Mucosa of rectum (tissue), 2 donors: ENCODE data around the gene TMC4.
"Not testable (repeated sequence)": the region's sequence is repeated elsewhere in the genome, so short reads cannot be mapped to it uniquely, and the experiment has no call there.

Experiments used
- H3K27ac ChIP-seq, 2 donors: one replicate each; pipeline ENCODE4 v1.7.0; 2013; ENCODE audit warnings: inconsistent platforms in 2 of 2, low read depth in 2 of 2, low read length in 2 of 2
- H3K27me3 ChIP-seq, 2 donors: one replicate each; pipeline ENCODE4 v1.7.0; 2013; ENCODE audit warnings: low read length in 2 of 2; ENCODE audit not compliant: control insufficient read depth in 2 of 2, insufficient read depth in 2 of 2
- H3K36me3 ChIP-seq, 2 donors: one replicate each; pipeline ENCODE4 v1.7.0; 2013; ENCODE audit warnings: low read length in 2 of 2; ENCODE audit not compliant: control insufficient read depth in 2 of 2, insufficient read depth in 2 of 2
- H3K4me1 ChIP-seq, 2 donors: one replicate each; pipeline ENCODE4 v1.7.0; 2013; ENCODE audit warnings: low read length in 2 of 2, mild to moderate bottlenecking in 1 of 2; ENCODE audit not compliant: control insufficient read depth in 2 of 2, insufficient read depth in 2 of 2
- H3K4me3 ChIP-seq, 2 donors: one replicate each; pipeline ENCODE4 v1.7.0; 2013; ENCODE audit warnings: low read length in 2 of 2
- H3K9ac ChIP-seq, 2 donors: one replicate each; pipeline ENCODE4 v1.7.0; 2013; ENCODE audit warnings: low read length in 2 of 2, low read depth in 1 of 2, mild to moderate bottlenecking in 1 of 2
- H3K9me3 ChIP-seq, 2 donors: one replicate each; pipeline ENCODE4 v1.7.0; 2013; ENCODE audit warnings: low read length in 2 of 2; ENCODE audit not compliant: control insufficient read depth in 2 of 2
- donor health status: healthy.
- donor health status: Normal muscosa, but diverticular disease.

The TMC4 gene

DNA sequence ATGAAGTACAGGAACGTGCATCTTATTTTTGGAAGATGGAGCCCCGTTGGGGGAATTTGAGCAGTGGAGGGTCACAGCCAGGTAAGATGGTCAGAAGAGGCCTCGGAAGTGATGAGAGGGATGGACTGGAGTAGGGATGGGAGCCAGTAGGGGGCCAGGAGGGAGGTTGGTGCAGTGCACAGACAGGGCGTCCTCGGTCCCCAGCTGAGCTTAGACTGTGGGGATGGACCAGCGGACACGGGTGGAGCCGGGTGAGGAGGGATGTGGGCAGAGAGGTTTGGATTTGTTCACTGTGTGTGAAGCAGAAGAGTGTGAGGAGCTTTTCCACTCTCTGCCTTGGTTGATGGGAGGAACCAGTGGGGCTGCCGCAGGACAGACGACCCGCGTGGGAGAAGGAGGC is 38.3 kb upstream of the TMC4 start:
- H3K27ac ChIP-seq: peak overlapping the region; percentile 82 to 87
- peak overlapping the region; percentile 44 to 47 for H3K9ac ChIP-seq
- H3K4me1 ChIP-seq: peaks cover 33 to 50% of the 10 kb centered on the region in 2 donors

DNA sequence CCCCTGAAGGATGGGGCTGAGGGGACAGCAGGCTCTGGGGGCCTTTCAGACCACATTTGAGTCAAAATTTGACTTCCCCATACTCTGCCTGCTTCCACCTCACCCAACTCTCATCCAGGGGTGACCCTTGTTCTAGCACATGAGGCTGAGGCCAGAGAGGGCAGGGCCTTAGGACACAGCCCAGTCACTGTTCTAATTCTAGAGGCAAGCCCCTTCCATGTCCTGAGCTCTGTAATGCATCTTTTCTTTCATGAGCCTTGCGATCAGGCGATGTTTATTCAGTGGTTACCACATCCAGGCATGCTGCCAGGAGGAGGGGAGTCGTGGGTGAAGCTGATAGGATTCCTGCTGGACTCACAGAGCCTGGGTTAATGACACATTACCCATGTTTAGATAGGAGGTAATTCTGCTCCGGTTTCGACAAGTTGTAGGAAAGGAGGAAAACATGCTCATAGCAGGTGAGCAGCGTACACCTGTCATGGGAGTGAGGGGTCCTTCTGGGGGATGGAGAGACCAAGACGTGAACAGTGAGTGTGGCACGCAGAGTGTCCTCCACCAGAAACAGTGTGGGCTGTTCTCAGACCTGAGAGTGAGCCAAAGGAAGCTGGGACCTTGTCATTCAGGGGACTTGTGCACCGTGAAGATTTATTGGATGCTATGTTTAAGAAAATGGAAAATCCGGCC is 37.0 kb upstream of the TMC4 start:
- peaks cover 24 to 34% of the 10 kb centered on the region in 2 donors for H3K36me3 ChIP-seq
- H3K4me3 ChIP-seq: peak overlapping the region in 1 of 2 donors; percentile 53
- H3K4me1 ChIP-seq: peaks cover 36 to 59% of the 10 kb centered on the region in 2 donors
- no peaks in the 10 kb centered on the region for H3K27me3 ChIP-seq
- H3K9me3 ChIP-seq: no peaks in the 10 kb centered on the region
- H3K9ac ChIP-seq: peak overlapping the region; percentile 58 to 69
- peak overlapping the region; percentile 82 to 87 for H3K27ac ChIP-seq

More for the DNA sequence above, 38.3 kb upstream of the TMC4 start:
- H3K4me3 ChIP-seq: peak overlapping the region in 1 of 2 donors; percentile 53
- no peaks in the 10 kb centered on the region for H3K27me3 ChIP-seq
- peaks cover 15 to 21% of the 10 kb centered on the region in 2 donors for H3K36me3 ChIP-seq
- no peaks in the 10 kb centered on the region for H3K9me3 ChIP-seq

GRCh38 chr19:54209058-54209810 is 36.3 kb upstream of the TMC4 start:
- peaks cover 26 to 41% of the 10 kb centered on the region in 2 donors for H3K36me3 ChIP-seq
- no peaks in the 10 kb centered on the region for H3K27me3 ChIP-seq
- H3K4me1 ChIP-seq: peaks cover 36 to 61% of the 10 kb centered on the region in 2 donors
- peak overlapping the region; percentile 49 to 69 for H3K9ac ChIP-seq
- H3K27ac ChIP-seq: peak overlapping the region; percentile 82 to 87
- no peaks in the 10 kb centered on the region for H3K9me3 ChIP-seq
- peak overlapping the region in 1 of 2 donors; percentile 24 for H3K4me3 ChIP-seq

GRCh38 chr19:54208784-54209057 is 35.8 kb upstream of the TMC4 start:
- peaks cover 36 to 61% of the 10 kb centered on the region in 2 donors for H3K4me1 ChIP-seq
- H3K27me3 ChIP-seq: no peaks in the 10 kb centered on the region
- H3K9ac ChIP-seq: peak overlapping the region in 1 of 2 donors; percentile 69

DNA sequence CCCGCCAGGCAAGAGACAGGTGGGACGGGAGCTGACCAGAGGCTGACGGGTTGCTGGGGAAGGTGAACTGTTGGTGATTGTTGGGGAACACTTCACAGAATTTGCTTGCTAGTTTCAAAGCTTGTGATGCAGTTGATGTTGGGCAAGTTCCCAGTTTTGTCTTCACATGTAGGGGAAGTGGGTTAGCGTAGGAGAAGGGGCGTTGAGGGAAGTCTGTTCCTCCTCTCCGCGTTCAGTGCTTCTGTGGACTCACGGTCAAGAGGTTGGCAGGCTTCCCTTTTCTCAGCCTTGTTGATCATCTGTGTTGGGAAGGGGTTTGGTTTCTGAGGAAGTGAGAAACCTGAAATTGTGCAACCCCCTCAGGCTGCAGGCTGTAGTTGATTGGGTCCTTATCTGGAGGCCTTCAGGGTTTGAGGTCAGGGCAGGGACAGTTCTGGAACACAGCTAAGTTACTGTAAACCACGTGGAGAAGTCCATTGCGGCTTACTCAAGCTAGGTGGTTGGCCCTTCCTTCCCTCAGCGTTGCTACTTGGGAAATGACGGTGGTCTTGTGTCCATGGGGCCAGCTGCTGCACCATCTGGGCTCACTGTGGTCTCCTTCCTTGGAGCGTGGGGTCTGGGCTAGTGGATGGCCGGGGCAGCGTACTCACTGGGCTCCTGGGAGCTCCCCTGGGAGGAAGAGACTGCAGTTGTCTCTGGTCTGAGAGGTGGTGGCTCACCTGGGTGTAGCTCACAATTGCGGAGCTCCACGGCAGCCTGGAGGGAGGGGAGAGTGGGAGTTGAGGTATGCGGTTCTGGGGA is 35.2 kb upstream of the TMC4 start:
- Histone ChIP-seq H3K27ac (peak overlapping the region; percentile 82 to 87), H3K4me3 (no peak overlapping the region), H3K27me3 (no peaks in the 10 kb centered on the region), H3K4me1 (peaks cover 39 to 66% of the 10 kb centered on the region in 2 donors), H3K36me3 (peaks cover 29 to 47% of the 10 kb centered on the region in 2 donors), H3K9me3 (no peaks in the 10 kb centered on the region), H3K9ac (no peak overlapping the region)

More at GRCh38 chr19:54208784-54209057, 35.8 kb upstream of the TMC4 start:
- H3K36me3 ChIP-seq: peaks cover 26 to 44% of the 10 kb centered on the region in 2 donors
- H3K4me3 ChIP-seq: no peak overlapping the region
- H3K9me3 ChIP-seq: no peaks in the 10 kb centered on the region
- peak overlapping the region; percentile 82 to 87 for H3K27ac ChIP-seq

- Histone ChIP-seq H3K9me3 (no peaks in the 10 kb centered on the region), H3K9ac (no peak overlapping the region), H3K4me1 (peaks cover 44 to 70% of the 10 kb centered on the region in 2 donors), H3K4me3 (no peak overlapping the region), H3K27me3 (no peaks in the 10 kb centered on the region), H3K27ac (peak overlapping the region; percentile 67 to 73), H3K36me3 (peaks cover 35 to 53% of the 10 kb centered on the region in 2 donors)
Observed at GRCh38 chr19:54207676-54207982, 34.7 kb upstream of the TMC4 start.

GRCh38 chr19:54207193-54207592 is 34.2 kb upstream of the TMC4 start:
- H3K9ac ChIP-seq, H3K4me3 ChIP-seq, H3K9me3 ChIP-seq, H3K27me3 ChIP-seq: not testable (repeated sequence)
- Histone ChIP-seq H3K36me3 (peaks cover 38 to 57% of the 10 kb centered on the region in 2 donors), H3K4me1 (peaks cover 49 to 75% of the 10 kb centered on the region in 2 donors), H3K27ac (peak overlapping the region; percentile 24 to 67)

DNA sequence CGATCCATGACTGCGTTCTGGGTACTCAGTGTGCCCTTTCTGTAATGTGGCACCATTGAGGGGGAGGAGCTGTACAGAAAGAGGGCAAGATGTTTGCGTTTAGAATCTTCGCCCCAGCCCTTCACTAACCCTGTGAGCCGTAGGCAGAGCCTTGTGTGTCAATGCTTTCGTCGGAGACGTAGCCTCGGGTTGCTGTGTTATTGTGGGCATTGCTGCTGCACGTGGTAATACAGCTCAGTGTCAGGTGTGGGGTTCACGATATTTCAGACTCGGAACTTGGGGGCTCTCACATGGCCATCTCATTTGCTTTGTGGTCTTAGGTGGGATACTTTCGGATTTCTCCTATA is 33.8 kb upstream of the TMC4 start:
- Histone ChIP-seq H3K27me3 (no peaks in the 10 kb centered on the region), H3K4me1 (peaks cover 53 to 79% of the 10 kb centered on the region in 2 donors), H3K4me3 (no peak overlapping the region), H3K9ac (no peak overlapping the region), H3K27ac (peak overlapping the region; percentile 24 to 67), H3K36me3 (peaks cover 38 to 60% of the 10 kb centered on the region in 2 donors), H3K9me3 (no peaks in the 10 kb centered on the region)

- Histone ChIP-seq H3K9me3 (no peaks in the 10 kb centered on the region), H3K27ac (peak overlapping the region; percentile 3 to 67), H3K4me3 (no peak overlapping the region), H3K9ac (no peak overlapping the region), H3K27me3 (no peaks in the 10 kb centered on the region), H3K36me3 (peaks cover 38 to 66% of the 10 kb centered on the region in 2 donors), H3K4me1 (peaks cover 53 to 79% of the 10 kb centered on the region in 2 donors)
Observed at GRCh38 chr19:54206030-54206830, 33.3 kb upstream of the TMC4 start.
